ENCODE measurements around the gene FCRLA.
"Not testable (repeated sequence)": the region's sequence is repeated elsewhere in the genome, so short reads cannot be mapped to it uniquely, and the experiment has no call there.

The FCRLA gene

DNA sequence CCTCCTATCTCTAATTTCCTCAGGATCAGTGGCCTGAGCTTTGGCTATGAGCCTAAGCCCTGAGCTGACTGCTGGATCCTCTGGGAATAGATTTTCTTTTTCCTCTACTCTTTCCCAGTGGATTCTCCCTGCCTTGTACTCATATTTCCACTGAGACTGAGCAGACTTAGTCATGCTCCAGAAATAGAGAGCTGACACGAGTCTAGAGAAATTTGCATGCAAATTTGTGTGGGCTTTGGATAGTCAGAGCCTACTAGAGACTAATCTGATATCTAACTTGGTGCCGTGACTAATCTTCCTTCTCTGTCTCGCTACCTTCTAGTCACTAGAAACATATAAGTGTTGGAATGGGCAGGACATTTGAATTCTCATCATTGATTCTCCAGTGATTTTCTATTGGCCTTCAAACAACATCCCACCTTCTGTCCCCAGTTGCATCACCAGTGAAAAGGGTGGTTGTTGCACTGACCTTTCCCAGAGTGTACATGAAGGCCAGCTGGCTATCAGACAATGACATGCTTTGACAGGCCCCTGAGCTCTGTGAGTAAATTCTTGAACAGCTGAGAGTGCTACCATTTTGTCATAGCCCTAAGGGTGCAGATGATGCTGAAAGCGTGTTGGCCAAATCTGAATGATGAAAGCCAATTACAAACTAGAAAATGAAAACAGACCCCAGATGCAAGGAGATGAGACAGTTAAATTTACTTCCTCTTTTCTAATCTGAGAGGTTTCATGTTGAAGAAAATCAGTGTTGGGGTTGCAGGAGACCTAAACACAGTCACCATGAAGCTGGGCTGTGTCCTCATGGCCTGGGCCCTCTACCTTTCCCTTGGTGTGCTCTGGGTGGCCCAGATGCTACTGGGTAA lies at the start of gene FCRLA:
Gene FCRLA (plus strand): TSS at position 748 of the 866 bp plus-strand sequence. CDS start 36 bp downstream, at position 784.
- no peak for DNase-seq

DNA sequence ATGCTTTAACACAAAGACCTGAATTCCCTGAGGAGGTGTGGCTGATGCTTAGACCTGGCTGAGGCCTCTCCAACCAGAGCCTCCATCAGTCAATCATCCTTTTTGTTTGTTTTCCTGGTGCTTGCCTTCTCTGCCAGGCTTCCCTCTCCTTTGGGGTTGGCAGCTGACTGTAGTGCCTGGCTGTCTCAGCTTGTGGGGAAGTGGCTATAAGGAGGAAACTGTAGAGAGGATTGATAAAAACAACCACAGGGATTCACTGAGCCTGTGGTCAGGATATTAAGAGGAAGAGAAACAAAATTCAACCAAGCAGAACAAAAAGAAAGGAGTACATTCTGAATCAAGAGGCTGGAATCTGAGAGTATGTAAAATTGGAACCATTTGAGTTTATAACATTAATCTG lies 48.5 kb upstream of the FCRLA start:
- not testable (repeated sequence) for DNase-seq

DNA sequence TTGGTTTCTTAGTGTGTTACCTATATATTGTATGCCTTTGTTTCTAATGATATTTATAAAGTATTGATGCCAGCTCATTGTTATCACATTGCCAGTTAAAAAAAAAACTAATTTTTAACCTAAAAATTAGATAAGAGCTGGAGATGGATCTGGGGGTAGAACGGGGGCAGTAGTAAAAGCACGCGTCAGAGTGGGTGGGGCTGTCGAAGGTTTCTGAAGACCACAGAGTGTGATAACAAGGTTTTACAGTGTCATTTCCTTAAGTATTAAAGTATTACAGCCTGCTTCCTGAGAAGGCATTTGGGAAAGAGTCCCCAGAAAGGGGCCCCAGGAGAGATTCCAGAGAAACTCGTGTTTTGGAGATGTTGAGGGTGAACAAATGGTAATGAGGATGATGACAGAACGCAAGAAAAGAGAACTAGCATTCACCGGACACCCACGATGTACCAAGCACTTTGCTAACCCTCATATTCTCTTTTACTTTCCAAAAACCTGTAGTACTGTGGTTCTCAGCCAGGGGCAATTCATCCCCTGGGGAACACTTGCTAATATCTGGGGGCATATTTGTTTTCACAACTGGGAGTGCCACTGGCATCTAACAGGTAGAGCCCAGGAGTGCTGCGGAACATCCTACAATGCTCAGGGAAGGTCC lies 45.2 kb upstream of the FCRLA start:
- not testable (repeated sequence) for DNase-seq

- not testable (repeated sequence) for DNase-seq
Measured at GRCh38 chr1:161662684-161663339, 44.2 kb upstream of the FCRLA start, which contains the start of gene FCGR2B. TSS of gene FCGR2B (plus strand) at chr1:161663143. CDS start at chr1:161663242, 99 bp downstream.

DNA sequence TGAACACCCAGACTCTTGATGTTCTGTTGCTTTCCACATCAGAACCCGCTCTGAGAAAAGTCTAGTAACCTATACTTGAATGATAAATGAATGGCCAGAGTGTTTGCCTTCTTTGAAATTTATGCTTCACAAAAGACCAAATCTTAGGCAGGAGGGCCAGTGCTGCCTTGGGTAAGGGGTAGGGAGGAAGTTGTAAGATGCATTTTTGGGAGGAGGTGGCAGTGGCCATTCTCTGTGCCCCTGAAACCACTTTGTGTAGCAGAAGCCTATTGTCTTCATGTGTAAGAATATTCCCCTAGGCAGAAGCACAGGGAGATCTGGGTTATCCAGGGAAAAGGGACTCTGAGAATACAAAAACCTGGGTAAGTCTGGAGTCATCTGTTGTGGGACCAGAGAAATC lies 43.5 kb upstream of the FCRLA start:
- DNase-seq: not testable (repeated sequence)

GRCh38 chr1:161664689-161665088 lies 42.3 kb upstream of the FCRLA start:
- DNase-seq: not testable (repeated sequence)

- DNase-seq: not testable (repeated sequence)
Measured at GRCh38 chr1:161671045-161672020, 35.7 kb upstream of the FCRLA start.

- DNase-seq: not testable (repeated sequence)
Measured at GRCh38 chr1:161673437-161673836, 33.6 kb upstream of the FCRLA start.

DNA sequence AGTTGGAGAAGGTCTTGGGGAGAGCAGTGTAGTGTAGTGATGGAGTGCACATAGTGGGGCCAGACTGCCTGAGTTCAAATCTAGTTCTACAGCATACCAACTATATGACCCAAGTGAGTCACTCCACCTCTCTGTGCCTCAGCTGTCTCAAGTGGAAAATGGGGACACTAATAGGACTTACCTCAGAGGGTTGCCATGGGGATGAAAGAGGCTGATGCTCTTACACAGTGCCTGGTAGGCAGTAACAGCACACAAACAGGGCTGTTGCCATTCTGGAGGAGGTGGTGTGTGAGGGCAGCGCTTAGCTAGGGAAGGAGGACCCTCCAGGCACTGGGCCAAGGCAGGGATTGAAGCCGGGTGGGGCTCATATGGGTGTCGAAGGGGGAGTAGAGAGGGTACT lies 32.6 kb upstream of the FCRLA start:
- not testable (repeated sequence) for DNase-seq

- DNase-seq: not testable (repeated sequence)
Measured at GRCh38 chr1:161674908-161675307, 32.1 kb upstream of the FCRLA start.

- no peak for DNase-seq
Measured at GRCh38 chr1:161676441-161676840, 30.6 kb upstream of the FCRLA start.

DNA sequence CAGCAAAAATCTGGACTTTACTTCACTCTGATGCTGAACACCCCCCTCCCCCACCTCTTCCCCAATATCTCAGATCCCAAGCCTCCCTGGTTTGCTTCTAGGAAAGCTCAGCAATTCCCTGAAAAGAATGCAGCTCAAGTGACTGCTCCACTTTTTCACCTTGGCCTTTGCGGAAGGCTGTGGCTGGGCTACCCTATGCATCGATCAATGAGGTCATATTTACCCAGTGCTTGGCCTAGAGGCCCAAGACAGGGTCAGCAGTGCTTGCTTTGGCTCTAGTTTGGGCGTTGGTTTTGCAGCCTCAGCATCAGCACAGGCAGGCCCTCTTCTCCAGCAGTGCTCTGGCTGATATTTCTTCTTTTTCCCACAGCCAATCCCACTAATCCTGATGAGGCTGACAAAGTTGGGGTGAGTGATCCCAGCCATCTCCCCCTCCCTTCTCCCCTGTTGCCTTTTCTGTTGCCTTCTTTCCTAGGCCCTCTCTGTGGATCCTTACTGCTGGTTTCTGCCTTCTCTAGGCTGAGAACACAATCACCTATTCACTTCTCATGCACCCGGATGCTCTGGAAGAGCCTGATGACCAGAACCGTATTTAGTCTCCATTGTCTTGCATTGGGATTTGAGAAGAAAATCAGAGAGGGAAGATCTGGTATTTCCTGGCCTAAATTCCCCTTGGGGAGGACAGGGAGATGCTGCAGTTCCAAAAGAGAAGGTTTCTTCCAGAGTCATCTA lies 29.9 kb upstream of the FCRLA start:
- DNase-seq: no peak

- no peak for DNase-seq
Measured at GRCh38 chr1:161678500-161678899, 28.5 kb upstream of the FCRLA start.

GRCh38 chr1:161681879-161682278 lies 25.1 kb upstream of the FCRLA start:
- DNase-seq: no peak

GRCh38 chr1:161688946-161689345 lies 18.1 kb upstream of the FCRLA start:
- DNase-seq: no peak

GRCh38 chr1:161691846-161692245 lies 15.2 kb upstream of the FCRLA start:
- no peak for DNase-seq

GRCh38 chr1:161693020-161693712 lies 13.9 kb upstream of the FCRLA start:
- DNase-seq: not testable (repeated sequence)

GRCh38 chr1:161698302-161698701 lies 8.7 kb upstream of the FCRLA start:
- not testable (repeated sequence) for DNase-seq

DNA sequence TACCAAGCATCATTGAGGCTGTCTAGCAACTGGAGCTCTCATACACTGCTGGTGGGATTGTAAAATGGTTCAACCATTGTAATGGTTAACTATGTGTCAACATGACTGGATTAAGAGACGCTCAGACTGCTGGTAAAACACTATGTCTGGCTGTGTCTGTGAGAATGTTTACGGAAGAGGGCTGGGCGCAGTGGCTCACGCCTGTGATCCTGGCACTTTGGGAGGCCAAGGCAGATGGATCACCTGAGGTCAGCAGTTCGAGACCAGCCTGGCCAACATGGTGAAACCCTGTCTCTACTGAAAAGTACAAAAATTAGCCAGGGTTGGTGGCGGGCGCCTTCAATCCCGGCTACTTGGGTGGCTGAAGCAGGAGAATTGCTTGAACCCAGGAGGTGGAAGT lies 4.8 kb upstream of the FCRLA start:
- DNase-seq: no peak

GRCh38 chr1:161705537-161705936 lies 1.5 kb upstream of the FCRLA start:
- no peak for DNase-seq

- DNase-seq: no peak
Measured at GRCh38 chr1:161706113-161706481, 932 bp upstream of the FCRLA start.

All from NCI-H345 (cell line).